SK-N-SH treated with all-trans-retinoic acid at 6 μM for 48 hours (cell line): ENCODE measurements around the gene DAD1.
"Not testable (repeated sequence)": the region's sequence is repeated elsewhere in the genome, so short reads cannot be mapped to it uniquely, and the experiment has no call there.

Source experiments
- ATAC-seq: fragments of 200-7000 bp; cut with Tn5 transposase; 3 replicates; pipeline ENCODE4 v1.9.1; 2020; ENCODE audit warnings: mild to moderate bottlenecking, moderate library complexity
- ARNTL ChIP-seq: fragments of 450-650 bp; formaldehyde crosslinking; IDR thresholded peaks from 2 replicates; pipeline ENCODE4 v1.5.0; 2020; ENCODE audit warnings: low read depth, mild to moderate bottlenecking, moderate library complexity, borderline replicate concordance
- BACH2 ChIP-seq: fragments of 250-450 bp; sonication (Bioruptor Pico); IDR thresholded peaks from 2 replicates; pipeline ENCODE4 v1.9.0; 2021; ENCODE audit warnings: mild to moderate bottlenecking, borderline replicate concordance
- CSDC2 ChIP-seq: fragments of 250-450 bp; sonication (Bioruptor Pico); IDR thresholded peaks from 2 replicates; pipeline ENCODE4 v1.5.0; 2020; ENCODE audit warnings: mild to moderate bottlenecking, moderate library complexity
- ESRRG ChIP-seq: fragments of 250-450 bp; sonication (Bioruptor Pico); IDR thresholded peaks from 2 replicates; pipeline ENCODE4 v1.6.1; 2021; ENCODE audit warnings: mild to moderate bottlenecking
- ISL1 ChIP-seq: fragments of 250-450 bp; sonication (Bioruptor Pico); IDR thresholded peaks from 2 replicates; pipeline ENCODE4 v2.1.2; 2022; ENCODE audit warnings: mild to moderate bottlenecking, moderate library complexity
- OSR1 ChIP-seq: fragments of 250-450 bp; sonication (Bioruptor Pico); IDR thresholded peaks from 2 replicates; pipeline ENCODE4 v1.8.0; 2022; ENCODE audit warnings: moderate library complexity, mild to moderate bottlenecking, inconsistent platforms
- PPARA ChIP-seq: fragments of 250-450 bp; sonication (Bioruptor Pico); IDR thresholded peaks from 2 replicates; pipeline ENCODE4 v1.5.0; 2020; ENCODE audit warnings: mild to moderate bottlenecking, borderline replicate concordance
- RARB ChIP-seq: fragments of 250-450 bp; sonication (Bioruptor Pico); IDR thresholded peaks from 2 replicates; pipeline ENCODE4 v1.8.0; 2021; ENCODE audit warnings: mild to moderate bottlenecking, moderate library complexity
- SNAI2 ChIP-seq: fragments of 250-450 bp; sonication (Bioruptor Pico); IDR thresholded peaks from 2 replicates; pipeline ENCODE4 v1.5.0; 2020; ENCODE audit warnings: mild to moderate bottlenecking, moderate library complexity
- TCF4 ChIP-seq: fragments of 250-450 bp; sonication (Bioruptor Pico); IDR thresholded peaks from 2 replicates; pipeline ENCODE4 v1.8.0; 2021; ENCODE audit warnings: mild to moderate bottlenecking, moderate library complexity, borderline replicate concordance
- TOX ChIP-seq: fragments of 250-450 bp; sonication (Bioruptor Pico); IDR thresholded peaks from 2 replicates; pipeline ENCODE4 v1.8.0; 2021; ENCODE audit warnings: mild to moderate bottlenecking, moderate library complexity, borderline replicate concordance
- TSHZ2 ChIP-seq: fragments of 250-450 bp; sonication (Bioruptor Pico); IDR thresholded peaks from 2 replicates; pipeline ENCODE4 v1.5.0; 2020; ENCODE audit warnings: mild to moderate bottlenecking, moderate library complexity
- ZC3H10 ChIP-seq: fragments of 250-450 bp; sonication (Bioruptor Pico); IDR thresholded peaks from 2 replicates; pipeline ENCODE4 v1.5.1; 2021; ENCODE audit warnings: mild to moderate bottlenecking, moderate library complexity
- ZFP3 ChIP-seq: fragments of 250-450 bp; sonication (Bioruptor Pico); IDR thresholded peaks from 2 replicates; pipeline ENCODE4 v1.5.0; 2020; ENCODE audit warnings: mild to moderate bottlenecking, moderate library complexity
- ZFP30 ChIP-seq: fragments of 450-650 bp; formaldehyde crosslinking; IDR thresholded peaks from 2 replicates; pipeline ENCODE4 v1.5.0; 2022; ENCODE audit warnings: mild to moderate bottlenecking, moderate library complexity
- ZNF70 ChIP-seq: fragments of 450-650 bp; formaldehyde crosslinking; IDR thresholded peaks from 2 replicates; pipeline ENCODE4 v1.5.0; 2020; ENCODE audit warnings: mild to moderate bottlenecking, moderate library complexity
- ZNF8 ChIP-seq: fragments of 450-650 bp; formaldehyde crosslinking; IDR thresholded peaks from 2 replicates; pipeline ENCODE4 v1.5.0; 2020; ENCODE audit warnings: mild to moderate bottlenecking, moderate library complexity
- TF ChIP-seq, protein P1 (sequence below): fragments of 250-450 bp; sonication (Bioruptor Pico); IDR thresholded peaks from 2 replicates; pipeline ENCODE4 v1.5.1; 2020; ENCODE audit warnings: low read depth, mild to moderate bottlenecking, moderate library complexity
- TF ChIP-seq, protein P2 (sequence below): fragments of 250-450 bp; sonication (Bioruptor Pico); IDR thresholded peaks from 2 replicates; pipeline ENCODE4 v1.8.0; 2021; ENCODE audit warnings: low read depth, mild to moderate bottlenecking, moderate library complexity, borderline replicate concordance
- TF ChIP-seq, protein P3 (sequence below): fragments of 250-450 bp; sonication (Bioruptor Pico); IDR thresholded peaks from 2 replicates; pipeline ENCODE4 v1.8.0; 2020; ENCODE audit warnings: mild to moderate bottlenecking, moderate library complexity, borderline replicate concordance

DAD1 gene

GRCh38 chr14:22554498-22555383 lies 34.3 kb downstream of the DAD1 start:
- no peak for ATAC-seq
- TF ChIP-seq BACH2 (CRISPR knock-in tag) = no peak
- TF ChIP-seq ZC3H10 = no peak
- no peak for TF ChIP-seq PPARA (CRISPR knock-in tag)
- no peak for TF ChIP-seq ARNTL (CRISPR knock-in tag)
- no peak for TF ChIP-seq ZFP3 (CRISPR knock-in tag)
- TF ChIP-seq ZFP30 (CRISPR knock-in tag) = no peak
- no peak for TF ChIP-seq TOX
- TF ChIP-seq SNAI2 = no peak
- no peak for TF ChIP-seq ZNF8
- TF ChIP-seq TSHZ2 (CRISPR knock-in tag) = no peak
- TF ChIP-seq, protein P1, sequence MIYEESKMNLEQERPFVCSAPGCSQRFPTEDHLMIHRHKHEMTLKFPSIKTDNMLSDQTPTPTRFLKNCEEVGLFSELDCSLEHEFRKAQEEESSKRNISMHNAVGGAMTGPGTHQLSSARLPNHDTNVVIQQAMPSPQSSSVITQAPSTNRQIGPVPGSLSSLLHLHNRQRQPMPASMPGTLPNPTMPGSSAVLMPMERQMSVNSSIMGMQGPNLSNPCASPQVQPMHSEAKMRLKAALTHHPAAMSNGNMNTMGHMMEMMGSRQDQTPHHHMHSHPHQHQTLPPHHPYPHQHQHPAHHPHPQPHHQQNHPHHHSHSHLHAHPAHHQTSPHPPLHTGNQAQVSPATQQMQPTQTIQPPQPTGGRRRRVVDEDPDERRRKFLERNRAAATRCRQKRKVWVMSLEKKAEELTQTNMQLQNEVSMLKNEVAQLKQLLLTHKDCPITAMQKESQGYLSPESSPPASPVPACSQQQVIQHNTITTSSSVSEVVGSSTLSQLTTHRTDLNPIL (CRISPR knock-in tag) = no peak
- TF ChIP-seq CSDC2 (CRISPR knock-in tag) = no peak
- no peak for TF ChIP-seq ISL1 (CRISPR knock-in tag)
- no peak for TF ChIP-seq ESRRG (CRISPR knock-in tag)

DNA sequence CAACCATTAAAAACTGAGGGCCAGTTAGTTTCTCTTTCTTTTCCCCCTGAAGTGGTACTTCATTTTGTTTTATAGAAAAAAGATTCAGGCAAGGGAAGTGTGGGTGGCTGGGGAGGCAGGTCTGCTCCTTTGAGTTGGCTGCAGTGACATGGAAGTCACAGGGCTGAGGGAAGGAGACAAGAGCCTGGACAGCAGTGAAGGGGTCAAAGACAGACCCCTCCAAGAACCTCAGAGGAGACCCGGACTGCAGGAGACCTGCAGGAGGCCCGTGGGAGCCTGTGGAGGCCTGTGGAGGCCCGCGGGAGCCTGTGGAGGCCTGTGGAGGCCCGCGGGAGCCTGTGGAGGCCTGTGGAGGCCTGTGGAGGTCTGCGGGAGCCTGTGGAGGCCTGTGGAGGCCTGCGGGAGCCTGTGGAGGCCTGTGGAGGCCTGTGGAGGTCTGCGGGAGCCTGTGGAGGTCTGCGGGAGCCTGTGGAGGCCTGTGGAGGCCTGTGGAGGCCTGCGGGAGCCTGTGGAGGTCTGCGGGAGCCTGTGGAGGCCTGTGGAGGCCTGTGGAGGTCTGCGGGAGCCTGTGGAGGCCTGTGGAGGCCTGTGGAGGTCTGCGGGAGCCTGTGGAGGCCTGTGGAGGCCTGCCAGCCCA lies 35.0 kb downstream of the DAD1 start:
- not testable (repeated sequence) for ATAC-seq

- no peak for TF ChIP-seq ZNF70
- TF ChIP-seq ESRRG (CRISPR knock-in tag) = no peak
- no peak for TF ChIP-seq ZFP3 (CRISPR knock-in tag)
- no peak for TF ChIP-seq TCF4 (CRISPR knock-in tag)
- TF ChIP-seq ZFP30 (CRISPR knock-in tag) = no peak
- TF ChIP-seq OSR1 (CRISPR knock-in tag) = no peak
- no peak for TF ChIP-seq CSDC2 (CRISPR knock-in tag)
- TF ChIP-seq RARB = no peak
- no peak for TF ChIP-seq SNAI2
- no peak for ATAC-seq
Measured at GRCh38 chr14:22553445-22553844, 35.6 kb downstream of the DAD1 start.

DNA sequence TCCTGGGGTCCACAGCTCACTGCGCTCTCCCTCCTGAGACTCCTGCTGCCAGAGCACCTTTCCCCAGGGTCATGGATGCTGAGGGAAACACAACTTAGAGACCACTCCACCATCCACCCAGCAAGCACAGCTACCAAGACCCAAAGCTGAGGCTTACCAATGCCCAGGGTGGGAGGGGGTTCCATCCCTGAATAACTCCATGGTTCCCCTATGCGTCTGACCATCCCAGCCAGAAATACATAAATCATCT lies 36.3 kb downstream of the DAD1 start:
- ATAC-seq = no peak
- TF ChIP-seq, protein P2, sequence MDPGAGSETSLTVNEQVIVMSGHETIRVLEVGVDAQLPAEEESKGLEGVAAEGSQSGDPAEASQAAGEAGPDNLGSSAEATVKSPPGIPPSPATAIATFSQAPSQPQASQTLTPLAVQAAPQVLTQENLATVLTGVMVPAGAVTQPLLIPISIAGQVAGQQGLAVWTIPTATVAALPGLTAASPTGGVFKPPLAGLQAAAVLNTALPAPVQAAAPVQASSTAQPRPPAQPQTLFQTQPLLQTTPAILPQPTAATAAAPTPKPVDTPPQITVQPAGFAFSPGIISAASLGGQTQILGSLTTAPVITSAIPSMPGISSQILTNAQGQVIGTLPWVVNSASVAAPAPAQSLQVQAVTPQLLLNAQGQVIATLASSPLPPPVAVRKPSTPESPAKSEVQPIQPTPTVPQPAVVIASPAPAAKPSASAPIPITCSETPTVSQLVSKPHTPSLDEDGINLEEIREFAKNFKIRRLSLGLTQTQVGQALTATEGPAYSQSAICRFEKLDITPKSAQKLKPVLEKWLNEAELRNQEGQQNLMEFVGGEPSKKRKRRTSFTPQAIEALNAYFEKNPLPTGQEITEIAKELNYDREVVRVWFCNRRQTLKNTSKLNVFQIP (CRISPR knock-in tag) = no peak
- TF ChIP-seq CSDC2 (CRISPR knock-in tag) = no peak

DNA sequence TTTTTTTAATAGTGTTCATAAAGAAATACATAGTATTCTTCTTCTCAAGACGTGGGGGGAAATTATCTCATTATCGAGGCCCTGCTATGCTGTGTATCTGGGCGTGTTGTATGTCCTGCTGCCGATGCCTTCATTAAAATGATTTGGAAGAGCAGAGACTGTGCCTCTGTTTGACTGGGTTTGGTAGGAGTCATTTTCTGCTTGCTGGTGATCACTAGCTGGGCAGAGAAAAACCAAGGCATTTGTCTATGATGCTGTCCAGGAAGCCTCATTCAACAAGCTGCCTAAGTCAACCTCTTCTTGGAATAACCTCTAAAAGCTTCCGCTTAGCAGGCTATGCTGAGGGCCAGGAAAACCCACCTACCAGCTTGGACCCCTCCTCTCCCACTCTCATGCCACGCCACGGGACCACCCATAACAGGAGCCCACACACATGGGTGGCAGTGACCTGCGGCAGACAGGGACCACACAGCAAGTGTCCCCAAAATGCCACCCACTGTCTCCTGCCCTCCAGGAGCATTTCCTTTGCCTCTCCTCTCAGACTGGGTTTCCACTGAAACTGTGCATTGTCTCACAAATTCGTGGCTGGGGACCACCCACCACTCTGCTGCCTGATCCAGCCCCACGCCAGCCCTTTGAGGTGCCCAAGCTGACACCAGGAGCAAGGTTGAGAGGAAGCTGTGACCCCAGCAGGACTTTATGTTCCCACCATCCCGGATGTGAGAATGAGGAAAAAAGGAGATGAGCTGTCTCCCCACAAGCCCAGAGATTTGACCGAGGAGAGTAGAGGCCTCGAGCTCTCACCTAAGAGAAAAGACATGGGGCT lies 36.8 kb downstream of the DAD1 start:
- ATAC-seq = no peak

More for the DNA sequence above, 36.8 kb downstream of the DAD1 start:
- TF ChIP-seq, protein P2 (CRISPR knock-in tag) = no peak
- TF ChIP-seq ZFP3 (CRISPR knock-in tag) (no peak), ISL1 (CRISPR knock-in tag) (no peak)
- TF ChIP-seq, protein P3, sequence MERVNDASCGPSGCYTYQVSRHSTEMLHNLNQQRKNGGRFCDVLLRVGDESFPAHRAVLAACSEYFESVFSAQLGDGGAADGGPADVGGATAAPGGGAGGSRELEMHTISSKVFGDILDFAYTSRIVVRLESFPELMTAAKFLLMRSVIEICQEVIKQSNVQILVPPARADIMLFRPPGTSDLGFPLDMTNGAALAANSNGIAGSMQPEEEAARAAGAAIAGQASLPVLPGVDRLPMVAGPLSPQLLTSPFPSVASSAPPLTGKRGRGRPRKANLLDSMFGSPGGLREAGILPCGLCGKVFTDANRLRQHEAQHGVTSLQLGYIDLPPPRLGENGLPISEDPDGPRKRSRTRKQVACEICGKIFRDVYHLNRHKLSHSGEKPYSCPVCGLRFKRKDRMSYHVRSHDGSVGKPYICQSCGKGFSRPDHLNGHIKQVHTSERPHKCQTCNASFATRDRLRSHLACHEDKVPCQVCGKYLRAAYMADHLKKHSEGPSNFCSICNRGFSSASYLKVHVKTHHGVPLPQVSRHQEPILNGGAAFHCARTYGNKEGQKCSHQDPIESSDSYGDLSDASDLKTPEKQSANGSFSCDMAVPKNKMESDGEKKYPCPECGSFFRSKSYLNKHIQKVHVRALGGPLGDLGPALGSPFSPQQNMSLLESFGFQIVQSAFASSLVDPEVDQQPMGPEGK (CRISPR knock-in tag) = no peak
